Activated naive CD4-positive, alpha-beta T cell treated with anti-CD3 and anti-CD28 coated beads, Interleukin-2, amount 50 U/mL, for 24 hours (primary cell): ENCODE measurements around the gene PARN.

Source experiments
- H3K27ac Mint-ChIP-seq: one replicate; pipeline ENCODE4 v1.8.0; 2021; ENCODE audit warnings: mild to moderate bottlenecking, mixed read lengths
- H3K27me3 Mint-ChIP-seq: one replicate; pipeline ENCODE4 v1.8.0; 2021; ENCODE audit warnings: mixed read lengths
- H3K36me3 Mint-ChIP-seq: one replicate; pipeline ENCODE4 v1.8.0; 2021; ENCODE audit warnings: mixed read lengths
- H3K4me1 Mint-ChIP-seq: one replicate; pipeline ENCODE4 v1.8.0; 2021; ENCODE audit warnings: mixed read lengths
- H3K4me3 Mint-ChIP-seq: one replicate; pipeline ENCODE4 v1.8.0; 2021; ENCODE audit warnings: mild to moderate bottlenecking, mixed read lengths
- H3K9me3 Mint-ChIP-seq: one replicate; pipeline ENCODE4 v1.8.0; 2021; ENCODE audit warnings: mixed read lengths

The PARN gene

DNA sequence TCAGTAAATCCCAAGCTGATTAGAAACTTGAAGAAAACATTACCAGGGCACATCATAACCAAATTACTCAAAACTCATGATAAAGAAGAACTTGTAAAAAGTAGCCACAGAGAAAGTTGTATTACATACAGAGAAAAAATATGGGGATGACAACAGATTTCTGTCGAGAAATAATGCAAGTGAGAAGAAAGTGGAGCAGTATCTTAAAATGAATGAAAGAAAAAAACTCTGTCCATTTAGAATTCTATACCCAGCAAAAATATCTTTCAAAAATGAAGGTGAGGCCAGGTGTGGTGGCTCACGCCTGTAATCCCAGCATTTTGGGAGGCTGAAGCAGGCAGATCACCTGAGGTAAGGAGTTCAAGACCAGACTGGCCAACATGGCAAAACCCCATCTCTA is 165.9 kb downstream of the PARN start:
- Mint-ChIP-seq H3K4me1 (peaks cover 14% of the 10 kb centered on the region), H3K27ac (no peak overlapping the region), H3K27me3 (no peaks in the 10 kb centered on the region), H3K4me3 (no peak overlapping the region), H3K36me3 (peaks cover 38% of the 10 kb centered on the region), H3K9me3 (peaks cover 5% of the 10 kb centered on the region)

GRCh38 chr16:14462811-14463210 is 167.2 kb downstream of the PARN start:
- Mint-ChIP-seq H3K4me3 (no peak overlapping the region), H3K4me1 (peaks cover 14% of the 10 kb centered on the region), H3K36me3 (peaks cover 34% of the 10 kb centered on the region), H3K9me3 (peaks cover 5% of the 10 kb centered on the region), H3K27me3 (no peaks in the 10 kb centered on the region), H3K27ac (no peak overlapping the region)

GRCh38 chr16:14460726-14461125 is 169.3 kb downstream of the PARN start:
- peaks cover 14% of the 10 kb centered on the region for H3K4me1 Mint-ChIP-seq
- H3K9me3 Mint-ChIP-seq: peaks cover 4% of the 10 kb centered on the region

GRCh38 chr16:14458576-14458975 is 171.5 kb downstream of the PARN start:
- H3K4me3 Mint-ChIP-seq: no peak overlapping the region
- no peaks in the 10 kb centered on the region for H3K27me3 Mint-ChIP-seq
- no peaks in the 10 kb centered on the region for H3K9me3 Mint-ChIP-seq
- peaks cover 17% of the 10 kb centered on the region for H3K36me3 Mint-ChIP-seq
- H3K27ac Mint-ChIP-seq: no peak overlapping the region
- peaks cover 14% of the 10 kb centered on the region for H3K4me1 Mint-ChIP-seq

More at GRCh38 chr16:14460726-14461125, 169.3 kb downstream of the PARN start:
- H3K4me3 Mint-ChIP-seq: no peak overlapping the region
- H3K27ac Mint-ChIP-seq: no peak overlapping the region
- no peaks in the 10 kb centered on the region for H3K27me3 Mint-ChIP-seq
- peaks cover 27% of the 10 kb centered on the region for H3K36me3 Mint-ChIP-seq

- no peaks in the 10 kb centered on the region for H3K27me3 Mint-ChIP-seq
- H3K9me3 Mint-ChIP-seq: no peaks in the 10 kb centered on the region
- H3K4me3 Mint-ChIP-seq: no peak overlapping the region
- H3K27ac Mint-ChIP-seq: no peak overlapping the region
- peaks cover 5% of the 10 kb centered on the region for H3K36me3 Mint-ChIP-seq
- H3K4me1 Mint-ChIP-seq: peaks cover 5% of the 10 kb centered on the region
Measured at GRCh38 chr16:14456793-14457481, 173.1 kb downstream of the PARN start.

- H3K9me3 Mint-ChIP-seq: no peaks in the 10 kb centered on the region
- H3K36me3 Mint-ChIP-seq: no peaks in the 10 kb centered on the region
- no peak overlapping the region for H3K27ac Mint-ChIP-seq
- no peak overlapping the region for H3K4me3 Mint-ChIP-seq
- no peaks in the 10 kb centered on the region for H3K27me3 Mint-ChIP-seq
- no peaks in the 10 kb centered on the region for H3K4me1 Mint-ChIP-seq
Measured at GRCh38 chr16:14455573-14455972, 174.5 kb downstream of the PARN start.

GRCh38 chr16:14454391-14454790 is 175.7 kb downstream of the PARN start:
- Mint-ChIP-seq H3K4me3 (no peak overlapping the region), H3K36me3 (no peaks in the 10 kb centered on the region), H3K9me3 (no peaks in the 10 kb centered on the region), H3K4me1 (peaks cover 5% of the 10 kb centered on the region), H3K27me3 (no peaks in the 10 kb centered on the region), H3K27ac (no peak overlapping the region)

DNA sequence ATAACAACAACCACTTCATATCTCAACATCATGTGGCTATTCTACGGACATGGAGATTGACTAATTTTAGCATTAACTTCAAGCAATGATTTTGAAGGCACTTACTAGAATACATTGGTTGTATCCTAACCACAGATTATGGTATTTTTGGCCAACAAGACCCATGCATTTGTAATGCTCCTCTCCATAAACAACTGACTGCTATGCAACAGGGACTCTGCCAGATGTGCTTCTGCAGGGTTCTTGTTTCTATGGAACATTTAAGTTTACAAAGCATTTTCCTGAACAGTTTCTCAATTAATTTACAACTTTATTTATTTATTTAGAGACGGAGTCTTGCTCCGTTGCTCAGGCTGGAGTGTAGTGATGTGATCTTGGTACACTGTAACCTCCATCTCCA is 178.0 kb downstream of the PARN start:
- Mint-ChIP-seq H3K27ac (no peak overlapping the region), H3K4me1 (peaks cover 5% of the 10 kb centered on the region), H3K4me3 (no peak overlapping the region), H3K27me3 (no peaks in the 10 kb centered on the region), H3K9me3 (no peaks in the 10 kb centered on the region), H3K36me3 (no peaks in the 10 kb centered on the region)

GRCh38 chr16:14450846-14451245 is 179.2 kb downstream of the PARN start:
- Mint-ChIP-seq H3K27me3 (no peaks in the 10 kb centered on the region), H3K4me1 (peaks cover 5% of the 10 kb centered on the region), H3K4me3 (no peak overlapping the region), H3K9me3 (no peaks in the 10 kb centered on the region), H3K27ac (no peak overlapping the region), H3K36me3 (no peaks in the 10 kb centered on the region)

- H3K36me3 Mint-ChIP-seq: peaks cover 3% of the 10 kb centered on the region
- peaks cover 5% of the 10 kb centered on the region for H3K4me1 Mint-ChIP-seq
- no peaks in the 10 kb centered on the region for H3K27me3 Mint-ChIP-seq
- H3K27ac Mint-ChIP-seq: no peak overlapping the region
- H3K9me3 Mint-ChIP-seq: no peaks in the 10 kb centered on the region
- H3K4me3 Mint-ChIP-seq: no peak overlapping the region
Measured at GRCh38 chr16:14449790-14450480, 180.1 kb downstream of the PARN start.

DNA sequence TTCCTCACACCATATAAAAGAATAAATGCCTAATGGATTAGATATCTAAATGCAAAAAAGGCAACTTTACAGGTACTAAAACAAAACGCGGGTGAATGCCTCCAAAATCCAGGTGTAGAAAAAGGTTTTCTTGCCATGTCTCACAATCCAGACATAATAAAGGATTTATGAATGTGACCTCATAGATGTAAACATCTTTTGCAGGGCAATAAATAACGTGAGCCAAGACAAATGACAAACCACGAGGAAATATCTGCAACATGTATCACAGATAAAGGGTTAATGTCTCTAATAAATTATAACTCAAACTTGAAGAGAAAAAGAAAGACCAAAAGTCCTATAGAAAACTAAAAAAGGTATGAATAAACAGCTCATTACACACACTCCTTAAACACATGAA is 180.7 kb downstream of the PARN start:
- Mint-ChIP-seq H3K27ac (no peak overlapping the region), H3K9me3 (no peaks in the 10 kb centered on the region), H3K4me1 (peaks cover 5% of the 10 kb centered on the region), H3K36me3 (peaks cover 3% of the 10 kb centered on the region), H3K4me3 (no peak overlapping the region), H3K27me3 (no peaks in the 10 kb centered on the region)

GRCh38 chr16:14448879-14449278 is 181.2 kb downstream of the PARN start:
- H3K27me3 Mint-ChIP-seq: no peaks in the 10 kb centered on the region
- H3K4me3 Mint-ChIP-seq: no peak overlapping the region
- H3K4me1 Mint-ChIP-seq: peaks cover 5% of the 10 kb centered on the region
- H3K27ac Mint-ChIP-seq: no peak overlapping the region
- no peaks in the 10 kb centered on the region for H3K9me3 Mint-ChIP-seq
- H3K36me3 Mint-ChIP-seq: peaks cover 3% of the 10 kb centered on the region

- peaks cover 5% of the 10 kb centered on the region for H3K4me1 Mint-ChIP-seq
- no peaks in the 10 kb centered on the region for H3K9me3 Mint-ChIP-seq
- no peak overlapping the region for H3K27ac Mint-ChIP-seq
- no peaks in the 10 kb centered on the region for H3K27me3 Mint-ChIP-seq
- peaks cover 3% of the 10 kb centered on the region for H3K36me3 Mint-ChIP-seq
- H3K4me3 Mint-ChIP-seq: no peak overlapping the region
Measured at GRCh38 chr16:14447783-14448182, 182.3 kb downstream of the PARN start.

GRCh38 chr16:14446796-14447195 is 183.3 kb downstream of the PARN start:
- H3K27ac Mint-ChIP-seq: no peak overlapping the region
- H3K36me3 Mint-ChIP-seq: peaks cover 3% of the 10 kb centered on the region
- no peaks in the 10 kb centered on the region for H3K27me3 Mint-ChIP-seq
- H3K4me1 Mint-ChIP-seq: peaks cover 5% of the 10 kb centered on the region
- no peaks in the 10 kb centered on the region for H3K9me3 Mint-ChIP-seq
- H3K4me3 Mint-ChIP-seq: no peak overlapping the region

- Mint-ChIP-seq H3K4me1 (peaks cover 5% of the 10 kb centered on the region), H3K27ac (no peak overlapping the region), H3K4me3 (no peak overlapping the region), H3K27me3 (no peaks in the 10 kb centered on the region), H3K36me3 (peaks cover 3% of the 10 kb centered on the region), H3K9me3 (no peaks in the 10 kb centered on the region)
Measured at GRCh38 chr16:14445937-14446715, 183.9 kb downstream of the PARN start.
